CD8-positive, alpha-beta memory T cell (primary cell): ENCODE results near the gene HEATR5A. TPM values are rescaled to one million over a fixed set of nuclear protein-coding genes. Genes with fewer than 3 reads are reported as not detected.

Experiments used
- CTCF ChIA-PET: fragments of 350-600 bp; sonication (Branson Sonifier 250); formaldehyde crosslinking; loops from one replicate; lab custom pipeline; 2021; ENCODE audit warnings: antibody characterized with exemption; lab: Charles Lee
- POLR2A ChIA-PET: fragments of 350-600 bp; sonication (Branson Sonifier 250); formaldehyde crosslinking; loops from one replicate; lab custom pipeline; 2021; ENCODE audit warnings: antibody characterized with exemption; lab: Charles Lee
- DNase-seq, 5 donors: peaks; one replicate each; pipeline versions ENCODE4 v3.0.0 to v3.0.0-alpha.2; 2020 to 2022; ENCODE audit warnings: mixed read lengths in 1 of 5
- H3K27ac ChIP-seq: one replicate; pipeline ENCODE4 v1.7.0; 2013; ENCODE audit warnings: low read depth, mild to moderate bottlenecking, low read length, moderate library complexity
- H3K27me3 ChIP-seq: 2 replicates; pipeline ENCODE4 v1.7.0; 2013; ENCODE audit warnings: low read length, mild to moderate bottlenecking; ENCODE audit not compliant: insufficient read depth, poor library complexity, severe bottlenecking
- H3K36me3 ChIP-seq: 2 replicates; pipeline ENCODE4 v1.7.0; 2013; ENCODE audit warnings: mild to moderate bottlenecking, low read length, moderate library complexity; ENCODE audit not compliant: insufficient read depth
- H3K4me1 ChIP-seq: 2 replicates; pipeline ENCODE4 v1.7.0; 2013; ENCODE audit warnings: mild to moderate bottlenecking, low read length, moderate library complexity; ENCODE audit not compliant: insufficient read depth
- H3K4me3 ChIP-seq: 2 replicates; pipeline ENCODE4 v1.7.0; 2013; ENCODE audit warnings: mild to moderate bottlenecking, low read length
- H3K9me3 ChIP-seq: 2 replicates; pipeline ENCODE4 v1.7.0; 2013; ENCODE audit warnings: mild to moderate bottlenecking, low read length
- H3K27ac Mint-ChIP-seq, 8 donors: one replicate each; pipeline ENCODE4 v1.8.0; 2020 to 2021; ENCODE audit warnings: mixed read lengths in 8 of 8, mild to moderate bottlenecking in 6 of 8, inconsistent platforms in 3 of 8, moderate library complexity in 3 of 8
- H3K27me3 Mint-ChIP-seq, 2 donors: one replicate each; pipeline ENCODE4 v1.8.0; 2020 to 2021; ENCODE audit warnings: mixed read lengths in 2 of 2, mild to moderate bottlenecking in 1 of 2, moderate library complexity in 1 of 2
- H3K36me3 Mint-ChIP-seq, 3 donors: one replicate each; pipeline ENCODE4 v1.8.0; 2020 to 2021; ENCODE audit warnings: mixed read lengths in 3 of 3, inconsistent platforms in 1 of 3, mild to moderate bottlenecking in 1 of 3
- H3K4me1 Mint-ChIP-seq, 3 donors: one replicate each; pipeline ENCODE4 v1.8.0; 2020 to 2021; ENCODE audit warnings: mixed read lengths in 3 of 3, inconsistent platforms in 1 of 3, mild to moderate bottlenecking in 1 of 3
- H3K4me3 Mint-ChIP-seq, 7 donors: one replicate each; pipeline ENCODE4 v1.8.0; 2020 to 2021; ENCODE audit warnings: mixed read lengths in 7 of 7, mild to moderate bottlenecking in 6 of 7, moderate library complexity in 4 of 7, inconsistent platforms in 2 of 7
- H3K9me3 Mint-ChIP-seq, 5 donors: one replicate each; pipeline ENCODE4 v1.8.0; 2020 to 2022; ENCODE audit warnings: mixed read lengths in 5 of 5, mild to moderate bottlenecking in 3 of 5, moderate library complexity in 2 of 5, inconsistent platforms in 1 of 5
- polyA plus RNA-seq: library from polyadenylated mRNA; unstranded; fragments of 300-500 nt; fragmentation: Illumina TruSeq; gene quantifications from one replicate; pipeline ENCODE4 v1.2.3, GENCODE V29; 2021
- total RNA-seq, 2 experiments: library from RNA; stranded (reverse); gene quantifications; one replicate each; pipeline ENCODE4 v1.2.3, GENCODE V29; 2021

Gene HEATR5A
- total and polyA plus RNA-seq, 3 experiments from 2014 or later, result 6.1 to 13.8 (median 12.7) TPM

DNA sequence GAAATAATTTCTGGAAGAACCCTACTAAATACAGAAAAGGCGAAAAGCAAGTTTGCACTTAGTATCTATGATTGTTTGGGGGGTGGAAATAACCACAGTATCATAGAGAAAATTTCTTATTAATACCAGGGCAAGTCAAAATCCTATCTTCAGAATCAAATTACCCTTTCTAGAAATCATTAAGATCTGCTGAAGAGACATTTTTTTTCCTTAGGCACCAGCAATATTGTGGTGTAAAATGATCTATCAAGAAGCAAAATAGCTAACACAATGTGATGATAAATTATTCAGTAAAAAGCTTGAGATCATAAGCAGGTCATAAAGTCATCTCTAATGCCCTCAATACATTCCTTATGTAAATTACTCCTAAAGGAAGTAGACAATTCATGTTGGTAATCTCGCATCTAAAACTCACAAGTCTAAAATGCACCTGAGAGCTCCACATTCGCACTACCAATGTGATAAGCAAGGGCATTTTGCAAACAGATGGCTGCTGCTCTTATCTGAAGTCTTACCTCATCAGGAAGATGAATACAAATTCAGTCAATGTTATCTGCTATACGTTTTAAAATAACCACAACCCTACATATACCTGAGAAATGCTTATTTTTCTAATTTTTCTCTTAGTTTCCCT is 14.6 kb downstream of the HEATR5A start:
- DNase-seq, result no peak
- Histone ChIP-seq H3K36me3 (no peaks in the 10 kb centered on the region), H3K9me3 (no peaks in the 10 kb centered on the region), H3K27ac (no peak overlapping the region), H3K4me3 (no peak overlapping the region), H3K4me1 (no peaks in the 10 kb centered on the region), H3K27me3 (no peaks in the 10 kb centered on the region)
- no peak overlapping the region for H3K4me3 Mint-ChIP-seq
- H3K9me3 Mint-ChIP-seq, result no peaks in the 10 kb centered on the region
- peaks cover 5 to 7% (median 6%) of the 10 kb centered on the region in 3 donors for H3K4me1 Mint-ChIP-seq
- CTCF ChIA-PET, result interaction anchor here (1.0 kb wide), 1 partner anchor 15 kb away, joined by 3 read pairs; the partner anchor contains the start of gene HEATR5A
- no peak overlapping the region for H3K27ac Mint-ChIP-seq
- no peaks in the 10 kb centered on the region for H3K27me3 Mint-ChIP-seq
- peaks cover 4 to 21% (median 4%) of the 10 kb centered on the region in 3 donors for H3K36me3 Mint-ChIP-seq
- POLR2A ChIA-PET, result no interaction called here

- Histone ChIP-seq H3K27me3 (no peaks in the 10 kb centered on the region), H3K9me3 (no peaks in the 10 kb centered on the region), H3K27ac (no peak overlapping the region), H3K4me3 (no peak overlapping the region), H3K36me3 (no peaks in the 10 kb centered on the region), H3K4me1 (no peaks in the 10 kb centered on the region)
- peaks cover 6 to 8% (median 6%) of the 10 kb centered on the region in 3 donors for H3K4me1 Mint-ChIP-seq
- H3K4me3 Mint-ChIP-seq, result no peak overlapping the region
- no peaks in the 10 kb centered on the region for H3K9me3 Mint-ChIP-seq
- H3K27ac Mint-ChIP-seq, result no peak overlapping the region
- CTCF ChIA-PET, result no interaction called here
- no peak for DNase-seq
- POLR2A ChIA-PET, result no interaction called here
- H3K27me3 Mint-ChIP-seq, result no peaks in the 10 kb centered on the region
- H3K36me3 Mint-ChIP-seq, result peaks cover 6 to 25% (median 7%) of the 10 kb centered on the region in 3 donors
Observed at GRCh38 chr14:31405106-31405505, 15.2 kb downstream of the HEATR5A start.

GRCh38 chr14:31403707-31404106 is 16.6 kb downstream of the HEATR5A start:
- Mint-ChIP-seq H3K4me1 (peaks cover 1 to 11% (median 8%) of the 10 kb centered on the region in 3 donors), H3K9me3 (no peaks in the 10 kb centered on the region), H3K27me3 (no peaks in the 10 kb centered on the region), H3K36me3 (peaks cover 9 to 32% (median 9%) of the 10 kb centered on the region in 3 donors), H3K27ac (no peak overlapping the region), H3K4me3 (no peak overlapping the region)
- no peaks in the 10 kb centered on the region for H3K4me1 ChIP-seq
- H3K4me3 ChIP-seq, result no peak overlapping the region
- ChIA-PET POLR2A (no interaction called here), CTCF (no interaction called here)
- no peaks in the 10 kb centered on the region for H3K36me3 ChIP-seq
- H3K27me3 ChIP-seq, result no peaks in the 10 kb centered on the region
- no peak overlapping the region for H3K27ac ChIP-seq
- no peak for DNase-seq
- no peaks in the 10 kb centered on the region for H3K9me3 ChIP-seq

GRCh38 chr14:31402764-31403439 is 17.4 kb downstream of the HEATR5A start:
- Mint-ChIP-seq H3K27me3 (no peaks in the 10 kb centered on the region), H3K27ac (no peak overlapping the region), H3K4me3 (no peak overlapping the region), H3K36me3 (peaks cover 14 to 38% (median 16%) of the 10 kb centered on the region in 3 donors), H3K4me1 (peaks cover 1 to 11% (median 8%) of the 10 kb centered on the region in 3 donors), H3K9me3 (no peaks in the 10 kb centered on the region)
- H3K27me3 ChIP-seq, result no peaks in the 10 kb centered on the region
- ChIA-PET CTCF (interaction anchor here (1.8 kb wide), 1 partner anchor 25 kb away, joined by 4 read pairs; no protein-coding TSS in a partner anchor), POLR2A (no interaction called here)
- no peak for DNase-seq
- H3K27ac ChIP-seq, result no peak overlapping the region
- H3K4me1 ChIP-seq, result no peaks in the 10 kb centered on the region
- no peaks in the 10 kb centered on the region for H3K36me3 ChIP-seq
- H3K4me3 ChIP-seq, result no peak overlapping the region
- H3K9me3 ChIP-seq, result no peaks in the 10 kb centered on the region

DNA sequence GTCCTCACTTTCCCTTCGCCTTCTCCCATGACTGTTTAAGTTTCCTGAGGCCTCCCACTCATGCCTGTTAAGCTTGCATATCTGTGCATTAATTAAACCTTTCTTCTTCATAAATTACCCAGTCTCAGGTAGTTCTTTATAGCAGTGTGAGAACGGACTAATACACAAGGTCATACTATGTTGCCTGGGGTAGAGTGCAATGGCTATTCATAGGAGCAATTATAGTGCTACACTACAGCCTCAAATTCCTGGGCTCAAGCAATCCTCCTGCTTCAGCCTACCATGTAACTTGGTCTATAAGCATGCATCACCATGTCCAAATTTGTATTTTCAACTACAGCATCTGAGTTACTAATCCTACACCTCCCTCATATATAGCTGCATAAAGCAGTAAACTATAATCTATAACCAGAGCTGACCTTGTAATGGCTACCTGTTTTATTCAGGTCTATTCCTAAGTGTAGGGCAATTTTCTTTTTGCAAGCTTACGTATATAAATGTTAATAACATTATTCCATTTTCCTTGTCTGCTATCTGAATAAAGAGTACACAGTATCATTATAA is 18.9 kb downstream of the HEATR5A start:
- Histone ChIP-seq H3K4me1 (no peaks in the 10 kb centered on the region), H3K4me3 (no peak overlapping the region), H3K27ac (no peak overlapping the region), H3K36me3 (no peaks in the 10 kb centered on the region), H3K9me3 (no peaks in the 10 kb centered on the region), H3K27me3 (no peaks in the 10 kb centered on the region)
- ChIA-PET CTCF (interaction anchor here (1.0 to 1.8 kb wide), 2 partner anchors 19 to 27 kb away, joined by 4 read pairs; partner anchors contain the start of gene HEATR5A), POLR2A (interaction anchor here (0.6 kb wide), 1 partner anchor 159 kb away, joined by 3 read pairs; no protein-coding TSS in a partner anchor)
- Mint-ChIP-seq H3K4me1 (peaks cover 1 to 11% (median 8%) of the 10 kb centered on the region in 3 donors), H3K27me3 (no peaks in the 10 kb centered on the region), H3K4me3 (no peak overlapping the region), H3K27ac (peak overlapping the region in 1 of 8 donors; percentile 38), H3K9me3 (no peaks in the 10 kb centered on the region), H3K36me3 (peaks cover 14 to 44% (median 16%) of the 10 kb centered on the region in 3 donors)
- DNase-seq, result no peak

GRCh38 chr14:31400031-31400638 is 20.2 kb downstream of the HEATR5A start:
- H3K4me1 ChIP-seq, result no peaks in the 10 kb centered on the region
- no peaks in the 10 kb centered on the region for H3K9me3 ChIP-seq
- no peaks in the 10 kb centered on the region for H3K36me3 ChIP-seq
- peaks cover 1 to 8% (median 5%) of the 10 kb centered on the region in 3 donors for H3K4me1 Mint-ChIP-seq
- H3K27ac ChIP-seq, result no peak overlapping the region
- peak overlapping the region in 4 of 8 donors; percentile 3 to 31 (median 6) for H3K27ac Mint-ChIP-seq
- ChIA-PET CTCF (no interaction called here), POLR2A (no interaction called here)
- H3K27me3 ChIP-seq, result no peaks in the 10 kb centered on the region
- no peaks in the 10 kb centered on the region for H3K9me3 Mint-ChIP-seq
- H3K4me3 Mint-ChIP-seq, result no peak overlapping the region
- H3K4me3 ChIP-seq, result no peak overlapping the region
- H3K36me3 Mint-ChIP-seq, result peaks cover 14 to 48% (median 18%) of the 10 kb centered on the region in 3 donors
- DNase-seq, result no peak
- H3K27me3 Mint-ChIP-seq, result no peaks in the 10 kb centered on the region

- Mint-ChIP-seq H3K4me3 (no peak overlapping the region), H3K27ac (no peak overlapping the region), H3K4me1 (peaks cover 0 to 5% (median 5%) of the 10 kb centered on the region in 3 donors), H3K27me3 (no peaks in the 10 kb centered on the region), H3K36me3 (peaks cover 10 to 49% (median 17%) of the 10 kb centered on the region in 3 donors), H3K9me3 (no peaks in the 10 kb centered on the region)
- POLR2A ChIA-PET, result no interaction called here
- no peaks in the 10 kb centered on the region for H3K27me3 ChIP-seq
- H3K36me3 ChIP-seq, result no peaks in the 10 kb centered on the region
- no peaks in the 10 kb centered on the region for H3K9me3 ChIP-seq
- H3K4me3 ChIP-seq, result no peak overlapping the region
- H3K27ac ChIP-seq, result no peak overlapping the region
- CTCF ChIA-PET, result interaction anchor here (1.2 kb wide), 1 partner anchor 15 kb away, joined by 4 read pairs; no protein-coding TSS in a partner anchor
- DNase-seq, result no peak
- H3K4me1 ChIP-seq, result no peaks in the 10 kb centered on the region
Observed at GRCh38 chr14:31395572-31396205, 24.7 kb downstream of the HEATR5A start.
